Breast epithelium (tissue), 3 donors: ENCODE results near the gene IGSF21.

Experiments
- POLR2A ChIP-seq: fragments of 450-650 bp; IDR thresholded peaks from one replicate; pipeline ENCODE4 v1.6.1; 2016; ENCODE audit warnings: antibody characterized with exemption, mild to moderate bottlenecking, moderate library complexity
- POLR2AphosphoS5 ChIP-seq, 3 donors: sonication (generic); formaldehyde crosslinking; IDR thresholded peaks; one replicate each; pipeline ENCODE4 v1.6.1; 2017; ENCODE audit warnings: antibody characterized with exemption in 3 of 3
- TF ChIP-seq, protein P1 (sequence below), 3 donors: fragments of 450-650 bp; IDR thresholded peaks; one replicate each; pipeline ENCODE4 v1.5.1; 2016 to 2017; ENCODE audit warnings: antibody characterized with exemption in 3 of 3, mild to moderate bottlenecking in 3 of 3, moderate library complexity in 3 of 3

DNA sequence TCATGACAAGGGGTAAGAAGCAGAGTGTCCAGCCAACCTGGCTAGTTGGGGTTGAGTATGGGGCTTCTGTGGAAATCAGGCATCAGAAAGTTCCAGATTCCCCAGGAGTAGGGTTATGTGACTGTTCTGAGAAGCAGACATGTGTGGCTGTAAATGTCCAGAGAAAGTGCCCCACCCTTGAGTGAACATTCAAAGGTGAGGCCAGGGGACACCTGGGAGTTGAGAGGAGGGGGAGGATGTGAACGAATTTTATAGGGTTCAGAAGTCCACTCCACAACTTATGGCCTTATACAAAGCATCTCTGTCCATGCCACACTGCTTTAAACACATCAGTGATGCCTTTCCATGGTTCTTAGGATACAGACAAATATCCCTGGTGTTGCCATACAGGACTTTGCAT is 133.3 kb downstream of the IGSF21 start:
- no peak for TF ChIP-seq POLR2AphosphoS5 (IDR thresholded peaks at IDR 0.05)
- TF ChIP-seq, protein P1, sequence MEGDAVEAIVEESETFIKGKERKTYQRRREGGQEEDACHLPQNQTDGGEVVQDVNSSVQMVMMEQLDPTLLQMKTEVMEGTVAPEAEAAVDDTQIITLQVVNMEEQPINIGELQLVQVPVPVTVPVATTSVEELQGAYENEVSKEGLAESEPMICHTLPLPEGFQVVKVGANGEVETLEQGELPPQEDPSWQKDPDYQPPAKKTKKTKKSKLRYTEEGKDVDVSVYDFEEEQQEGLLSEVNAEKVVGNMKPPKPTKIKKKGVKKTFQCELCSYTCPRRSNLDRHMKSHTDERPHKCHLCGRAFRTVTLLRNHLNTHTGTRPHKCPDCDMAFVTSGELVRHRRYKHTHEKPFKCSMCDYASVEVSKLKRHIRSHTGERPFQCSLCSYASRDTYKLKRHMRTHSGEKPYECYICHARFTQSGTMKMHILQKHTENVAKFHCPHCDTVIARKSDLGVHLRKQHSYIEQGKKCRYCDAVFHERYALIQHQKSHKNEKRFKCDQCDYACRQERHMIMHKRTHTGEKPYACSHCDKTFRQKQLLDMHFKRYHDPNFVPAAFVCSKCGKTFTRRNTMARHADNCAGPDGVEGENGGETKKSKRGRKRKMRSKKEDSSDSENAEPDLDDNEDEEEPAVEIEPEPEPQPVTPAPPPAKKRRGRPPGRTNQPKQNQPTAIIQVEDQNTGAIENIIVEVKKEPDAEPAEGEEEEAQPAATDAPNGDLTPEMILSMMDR (IDR thresholded peaks at IDR 0.05): no peak
- no peak for TF ChIP-seq POLR2A
